ENCODE results near the gene ZNF284. TPM values are rescaled to one million over a fixed set of nuclear protein-coding genes. Genes with fewer than 3 reads are reported as not detected.

The ZNF284 gene
- total and polyA plus RNA-seq, 11 donors, result 1.1 to 2.7 (median 1.6) TPM

GRCh38 chr19:44051650-44052402 lies 20.1 kb upstream of the ZNF284 start, which contains the start of gene ZNF223:
Gene ZNF223 (plus strand): TSS chr19:44052036. CDS start chr19:44055177, 3,141 bp downstream.
- DNase-seq, result peak; percentile 94 to 97 (median 97)
- peaks cover 0 to 12% (median 0%) of the 10 kb centered on the region in 12 donors for H3K9me3 ChIP-seq
- H3K27ac ChIP-seq, result peak within 1 kb of the TSS; percentile 27 to 79 (median 66)
- H3K27me3 ChIP-seq, result peaks cover 0 to 27% (median 5%) of the 10 kb centered on the region in 9 donors
- H3K4me1 ChIP-seq, result peaks cover 0 to 21% (median 13%) of the 10 kb centered on the region in 12 donors
- TF ChIP-seq, protein P1, sequence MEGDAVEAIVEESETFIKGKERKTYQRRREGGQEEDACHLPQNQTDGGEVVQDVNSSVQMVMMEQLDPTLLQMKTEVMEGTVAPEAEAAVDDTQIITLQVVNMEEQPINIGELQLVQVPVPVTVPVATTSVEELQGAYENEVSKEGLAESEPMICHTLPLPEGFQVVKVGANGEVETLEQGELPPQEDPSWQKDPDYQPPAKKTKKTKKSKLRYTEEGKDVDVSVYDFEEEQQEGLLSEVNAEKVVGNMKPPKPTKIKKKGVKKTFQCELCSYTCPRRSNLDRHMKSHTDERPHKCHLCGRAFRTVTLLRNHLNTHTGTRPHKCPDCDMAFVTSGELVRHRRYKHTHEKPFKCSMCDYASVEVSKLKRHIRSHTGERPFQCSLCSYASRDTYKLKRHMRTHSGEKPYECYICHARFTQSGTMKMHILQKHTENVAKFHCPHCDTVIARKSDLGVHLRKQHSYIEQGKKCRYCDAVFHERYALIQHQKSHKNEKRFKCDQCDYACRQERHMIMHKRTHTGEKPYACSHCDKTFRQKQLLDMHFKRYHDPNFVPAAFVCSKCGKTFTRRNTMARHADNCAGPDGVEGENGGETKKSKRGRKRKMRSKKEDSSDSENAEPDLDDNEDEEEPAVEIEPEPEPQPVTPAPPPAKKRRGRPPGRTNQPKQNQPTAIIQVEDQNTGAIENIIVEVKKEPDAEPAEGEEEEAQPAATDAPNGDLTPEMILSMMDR (IDR thresholded peaks at IDR 0.05), result no peak
- intact Hi-C loops (cut with DNase I), result loop anchor here in 5 of 10 donors (1.0 to 10.0 kb wide), 7 partner anchors 42 to 101 kb away; partner anchors contain the start of genes ZNF224 (in 2 of the 5), ZNF230 (in 2 of the 5), ZNF155 (in 1 of the 5) and ZNF221 (in 1 of the 5)
- peak; percentile 100 for ATAC-seq
- peak within 1 kb of the TSS; percentile 64 to 85 (median 74) for H3K4me3 ChIP-seq
- H3K36me3 ChIP-seq, result peaks cover 0 to 19% (median 10%) of the 10 kb centered on the region in 9 donors
- WGBS, 4 donors, result 1% methylated on average over 32 to 38 of the region's 38 CpGs

DNA sequence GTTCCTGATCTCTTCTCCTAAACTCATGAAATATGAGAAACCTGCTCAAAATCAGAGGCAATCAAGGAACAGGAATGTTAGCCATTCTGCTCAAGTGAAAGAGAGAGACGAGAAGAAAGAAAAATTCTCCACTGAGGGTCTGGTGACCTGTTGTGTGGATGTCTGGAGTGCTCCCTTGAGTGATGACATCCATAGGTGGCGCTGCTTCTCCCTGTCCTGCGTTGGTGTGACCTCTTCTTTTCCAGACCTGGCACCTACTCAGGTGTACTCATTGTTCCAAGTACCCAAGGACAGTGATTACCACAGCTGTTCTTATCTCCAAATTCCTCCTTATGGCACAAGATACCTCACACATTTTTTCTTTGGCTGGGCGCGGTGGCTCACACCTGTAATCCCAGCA lies 16.1 kb upstream of the ZNF284 start:
- ATAC-seq, result no peak
- no peak overlapping the region for H3K4me3 ChIP-seq
- H3K4me1 ChIP-seq, result peaks cover 0 to 19% (median 13%) of the 10 kb centered on the region in 12 donors
- no peak for TF ChIP-seq POLR2A (IDR thresholded peaks at IDR 0.05)
- TF ChIP-seq, protein P1 (IDR thresholded peaks at IDR 0.05), result no peak
- H3K27ac ChIP-seq, result no peak overlapping the region
- peaks cover 0 to 17% (median 0%) of the 10 kb centered on the region in 12 donors for H3K9me3 ChIP-seq
- WGBS, 4 donors, result 93 to 95% (median 94%) methylated on average over 5 of the region's 5 CpGs
- H3K27me3 ChIP-seq, result peaks cover 0 to 3% (median 0%) of the 10 kb centered on the region in 9 donors
- H3K36me3 ChIP-seq, result peaks cover 0 to 58% (median 46%) of the 10 kb centered on the region in 9 donors
- no peak for DNase-seq
- intact Hi-C loops (cut with DNase I), result loop anchor here in 1 of 10 donors (10.0 kb wide), 1 partner anchor 51 kb away; the partner anchor contains the start of gene ZNF230

- Histone ChIP-seq H3K4me3 (no peak overlapping the region), H3K27me3 (no peaks in the 10 kb centered on the region), H3K36me3 (peaks cover 0 to 92% (median 78%) of the 10 kb centered on the region in 9 donors), H3K9me3 (peaks cover 0 to 22% (median 0%) of the 10 kb centered on the region in 12 donors), H3K4me1 (no peaks in the 10 kb centered on the region), H3K27ac (no peak overlapping the region)
- intact Hi-C loops (cut with DNase I), result loop anchor here in 1 of 10 donors (10.0 kb wide), 1 partner anchor 54 kb away; the partner anchor contains the start of gene ZNF230
- TF ChIP-seq, protein P1 (IDR thresholded peaks at IDR 0.05), result no peak
- TF ChIP-seq POLR2A (IDR thresholded peaks at IDR 0.05), result no peak
- ATAC-seq (no peak), DNase-seq (no peak)
- WGBS, 4 donors, result 92 to 100% (median 94%) methylated on average over 2 of the region's 2 CpGs
These were observed 12.7 kb upstream of the ZNF284 start for GRCh38 chr19:44059229-44059628.

DNA sequence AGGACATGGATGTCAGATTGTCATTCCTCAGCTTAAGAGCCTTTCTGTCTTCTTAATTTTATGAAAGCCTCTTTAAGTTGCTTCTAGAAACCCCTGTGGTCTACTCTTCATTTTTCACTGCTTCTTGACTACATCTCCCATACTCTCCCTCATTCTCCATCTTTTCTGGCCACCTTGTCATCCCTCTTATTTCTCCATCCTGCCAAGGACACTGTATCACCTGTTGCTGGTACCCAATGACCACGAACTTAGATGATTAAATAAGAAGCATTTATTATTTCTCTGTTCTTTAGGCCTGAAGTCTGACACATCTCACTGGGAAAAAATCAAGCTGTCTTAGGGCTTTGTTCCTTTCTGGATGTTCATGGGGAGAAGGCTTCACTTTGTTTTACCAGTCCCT lies 10.9 kb upstream of the ZNF284 start:
- DNase-seq, result no peak
- H3K27me3 ChIP-seq, result no peaks in the 10 kb centered on the region
- no peak overlapping the region for H3K27ac ChIP-seq
- WGBS, 4 donors, result 92 to 96% (median 94%) methylated on average over 1 of the region's 1 CpG
- no peak overlapping the region for H3K4me3 ChIP-seq
- intact Hi-C loops (cut with DNase I), result no loop called here
- no peak for TF ChIP-seq POLR2A (IDR thresholded peaks at IDR 0.05)
- TF ChIP-seq, protein P1 (IDR thresholded peaks at IDR 0.05), result no peak
- ATAC-seq, result no peak
- peaks cover 0 to 99% (median 82%) of the 10 kb centered on the region in 9 donors for H3K36me3 ChIP-seq
- peaks cover 0 to 35% (median 14%) of the 10 kb centered on the region in 12 donors for H3K9me3 ChIP-seq
- no peaks in the 10 kb centered on the region for H3K4me1 ChIP-seq
